Measurements from ENCODE around the gene TMEM255B.
"Not testable (repeated sequence)": the region's sequence is repeated elsewhere in the genome, so short reads cannot be mapped to it uniquely, and the experiment has no call there.

TMEM255B gene

DNA sequence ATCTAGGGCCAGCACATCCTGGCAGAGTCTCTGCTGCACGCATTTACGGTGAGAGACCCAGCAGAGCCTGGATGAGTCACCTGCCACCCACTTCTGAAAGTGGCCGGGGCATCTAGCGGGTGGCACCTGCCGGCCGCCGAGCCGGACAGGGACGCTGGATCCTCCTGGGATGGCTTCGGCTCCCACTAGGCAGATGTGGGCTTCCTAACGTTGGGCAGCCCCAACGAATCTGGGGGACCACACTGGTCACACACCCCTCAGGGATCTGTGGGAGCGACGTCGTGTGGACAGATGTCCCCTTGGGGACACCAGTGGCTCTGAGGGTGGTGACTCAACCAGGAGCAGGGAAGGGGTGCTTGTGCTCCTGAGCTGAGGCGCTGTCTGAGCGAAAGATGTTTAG is 32.2 kb downstream of the TMEM255B start:
- no peak overlapping the region for H3K27ac ChIP-seq
- TF ChIP-seq, protein P1, sequence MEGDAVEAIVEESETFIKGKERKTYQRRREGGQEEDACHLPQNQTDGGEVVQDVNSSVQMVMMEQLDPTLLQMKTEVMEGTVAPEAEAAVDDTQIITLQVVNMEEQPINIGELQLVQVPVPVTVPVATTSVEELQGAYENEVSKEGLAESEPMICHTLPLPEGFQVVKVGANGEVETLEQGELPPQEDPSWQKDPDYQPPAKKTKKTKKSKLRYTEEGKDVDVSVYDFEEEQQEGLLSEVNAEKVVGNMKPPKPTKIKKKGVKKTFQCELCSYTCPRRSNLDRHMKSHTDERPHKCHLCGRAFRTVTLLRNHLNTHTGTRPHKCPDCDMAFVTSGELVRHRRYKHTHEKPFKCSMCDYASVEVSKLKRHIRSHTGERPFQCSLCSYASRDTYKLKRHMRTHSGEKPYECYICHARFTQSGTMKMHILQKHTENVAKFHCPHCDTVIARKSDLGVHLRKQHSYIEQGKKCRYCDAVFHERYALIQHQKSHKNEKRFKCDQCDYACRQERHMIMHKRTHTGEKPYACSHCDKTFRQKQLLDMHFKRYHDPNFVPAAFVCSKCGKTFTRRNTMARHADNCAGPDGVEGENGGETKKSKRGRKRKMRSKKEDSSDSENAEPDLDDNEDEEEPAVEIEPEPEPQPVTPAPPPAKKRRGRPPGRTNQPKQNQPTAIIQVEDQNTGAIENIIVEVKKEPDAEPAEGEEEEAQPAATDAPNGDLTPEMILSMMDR (conservative IDR thresholded peaks at IDR 0.05) = no peak

DNA sequence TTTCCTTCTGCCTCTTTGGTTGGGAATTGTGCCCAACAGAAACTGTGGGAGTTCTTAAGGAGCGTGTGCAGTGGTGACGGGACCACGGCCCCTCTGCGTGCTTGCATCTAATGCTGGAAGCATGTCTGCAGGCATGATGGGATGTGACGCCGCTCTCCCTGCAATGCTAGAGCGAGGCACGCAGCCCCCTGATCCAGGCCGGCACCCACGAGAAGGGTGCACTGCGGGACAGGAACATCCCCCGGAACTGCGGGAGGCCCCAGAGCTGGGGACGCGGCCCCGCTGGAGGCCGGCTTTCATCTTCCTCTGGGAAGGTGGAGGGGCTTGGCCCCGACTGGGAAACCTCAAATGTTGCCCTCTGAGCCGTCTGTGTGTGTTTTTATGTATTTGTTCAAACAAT is 32.7 kb downstream of the TMEM255B start:
- no peak overlapping the region for H3K27ac ChIP-seq
- TF ChIP-seq, protein P1 (conservative IDR thresholded peaks at IDR 0.05) = no peak

DNA sequence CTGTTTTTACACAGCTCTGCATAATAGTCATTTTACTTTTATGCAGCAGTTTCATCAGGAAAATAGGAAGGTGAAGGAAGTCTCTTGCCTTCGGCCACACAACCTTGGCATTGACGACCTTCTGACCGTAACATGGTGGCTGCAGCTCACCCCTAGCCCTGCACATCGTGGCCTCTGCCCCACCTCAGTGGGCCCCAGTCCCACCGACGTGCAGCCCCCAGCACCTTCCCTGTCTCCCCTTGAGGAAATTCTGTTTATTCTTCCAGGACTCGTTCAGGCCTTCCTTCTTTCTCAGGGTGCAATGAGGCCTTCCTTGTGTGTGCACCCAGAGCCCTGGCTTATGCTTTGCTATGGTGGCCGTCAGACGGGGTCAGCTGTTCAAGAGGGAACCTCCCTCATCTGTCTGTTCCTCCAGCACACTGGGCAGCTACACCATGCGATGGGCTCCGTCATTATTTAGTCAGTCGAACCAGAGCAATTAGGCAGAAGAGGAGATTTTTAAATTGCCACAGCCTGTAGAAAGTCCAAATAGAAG is 33.3 kb downstream of the TMEM255B start:
- TF ChIP-seq, protein P1 (conservative IDR thresholded peaks at IDR 0.05) = no peak
- no peak overlapping the region for H3K27ac ChIP-seq

DNA sequence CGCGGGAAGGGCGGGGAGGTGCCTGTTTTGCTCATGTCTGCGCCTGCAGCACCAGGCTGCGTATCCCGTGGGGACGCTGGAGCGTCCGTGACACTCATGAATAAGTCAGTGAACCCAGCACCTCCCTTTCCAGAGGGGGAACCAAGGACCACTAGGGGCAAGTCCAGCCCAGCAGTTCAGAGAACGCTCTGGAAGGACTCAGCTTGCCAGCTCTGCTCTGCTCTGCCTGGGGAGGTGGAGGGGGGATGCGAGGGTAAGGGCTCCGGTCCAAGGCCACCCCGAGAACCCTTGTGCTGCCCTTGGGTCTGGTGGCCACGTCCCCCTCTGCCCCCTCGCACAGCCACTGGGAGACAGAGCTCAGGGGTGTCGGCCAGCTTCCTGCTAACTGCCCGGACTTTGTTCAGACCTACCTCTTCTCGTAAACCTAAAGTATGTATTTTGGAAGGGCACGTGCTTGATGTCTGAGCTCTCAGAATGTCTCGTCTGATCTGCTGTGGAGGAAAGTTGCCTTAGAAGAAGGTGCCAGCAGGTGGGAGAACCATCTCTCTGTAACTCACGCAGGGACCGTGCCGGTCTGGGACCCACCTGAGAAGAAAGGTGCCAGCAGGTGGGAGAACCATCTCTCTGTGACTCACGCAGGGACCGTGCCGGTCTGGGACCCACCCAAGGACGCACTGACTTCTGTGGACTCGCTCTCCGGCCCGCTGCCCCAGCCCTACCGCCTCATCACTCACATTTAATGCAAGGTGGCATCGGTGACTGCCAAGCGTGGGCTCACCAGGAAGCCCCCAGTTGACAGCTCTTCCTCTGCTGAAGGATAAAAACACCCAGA is 34.1 kb downstream of the TMEM255B start:
- no peak overlapping the region for H3K27ac ChIP-seq
- TF ChIP-seq, protein P1 (conservative IDR thresholded peaks at IDR 0.05) = no peak

DNA sequence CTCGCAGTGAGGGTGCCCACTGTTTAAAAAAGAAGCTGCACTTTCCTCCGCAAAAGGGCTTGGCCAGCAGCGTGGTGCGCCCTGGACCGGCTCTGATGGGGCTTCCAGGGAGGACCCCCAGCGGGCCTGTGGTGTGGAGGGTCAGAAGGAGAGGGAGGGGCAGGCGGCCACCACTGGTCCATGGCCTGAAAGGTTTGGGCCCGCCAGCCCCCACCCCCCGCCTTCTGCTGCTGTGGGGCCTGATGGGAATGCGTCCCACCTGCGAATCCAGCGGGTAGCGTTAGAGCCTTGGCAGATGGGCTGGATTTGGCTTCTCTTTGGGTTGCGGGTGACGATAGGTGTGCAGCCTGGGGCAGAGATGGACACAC is 34.7 kb downstream of the TMEM255B start:
- no peak overlapping the region for H3K27ac ChIP-seq
- TF ChIP-seq, protein P1 (conservative IDR thresholded peaks at IDR 0.05) = no peak

DNA sequence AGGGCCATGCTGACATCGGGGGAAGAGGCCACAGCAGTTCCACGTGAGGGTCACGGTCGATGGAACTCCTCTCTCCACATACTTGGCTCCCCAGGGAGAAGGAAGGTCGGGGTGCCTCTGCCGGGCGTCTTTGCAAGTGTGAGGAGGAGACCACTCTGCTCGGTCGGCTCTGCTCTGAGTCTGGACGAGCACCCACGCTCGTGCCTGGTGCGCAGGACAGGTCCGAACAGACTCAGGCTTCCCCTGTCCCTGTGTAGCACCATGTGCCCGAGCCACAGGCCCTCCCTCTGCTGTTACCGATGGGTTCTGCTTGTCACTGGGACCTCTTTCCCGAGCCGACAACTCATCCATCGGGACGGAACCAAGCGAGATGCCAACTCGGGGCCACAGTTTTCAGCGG is 35.1 kb downstream of the TMEM255B start:
- TF ChIP-seq, protein P1 (conservative IDR thresholded peaks at IDR 0.05) = no peak
- no peak overlapping the region for H3K27ac ChIP-seq

DNA sequence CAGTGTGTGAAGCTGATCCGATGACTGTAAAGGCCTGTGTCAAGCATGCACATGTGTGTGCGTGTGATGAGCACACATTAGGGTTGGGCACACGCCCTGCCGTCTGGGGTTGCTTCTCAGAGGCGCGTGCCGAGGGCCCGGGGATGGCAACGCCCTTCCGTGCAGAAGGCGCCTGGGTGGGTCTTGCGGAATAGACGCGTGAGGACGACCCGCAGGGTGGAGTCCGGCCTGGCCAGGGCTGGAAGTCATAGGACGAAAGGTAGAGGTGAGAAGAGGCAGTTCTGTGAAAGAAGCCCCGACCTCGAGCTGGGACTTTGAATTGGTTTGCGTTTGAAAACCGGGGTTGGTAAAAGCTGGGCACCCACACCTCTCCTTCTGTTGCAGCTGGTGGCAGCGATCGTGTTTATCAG is 35.7 kb downstream of the TMEM255B start:
- TF ChIP-seq, protein P1 (conservative IDR thresholded peaks at IDR 0.05) = no peak

DNA sequence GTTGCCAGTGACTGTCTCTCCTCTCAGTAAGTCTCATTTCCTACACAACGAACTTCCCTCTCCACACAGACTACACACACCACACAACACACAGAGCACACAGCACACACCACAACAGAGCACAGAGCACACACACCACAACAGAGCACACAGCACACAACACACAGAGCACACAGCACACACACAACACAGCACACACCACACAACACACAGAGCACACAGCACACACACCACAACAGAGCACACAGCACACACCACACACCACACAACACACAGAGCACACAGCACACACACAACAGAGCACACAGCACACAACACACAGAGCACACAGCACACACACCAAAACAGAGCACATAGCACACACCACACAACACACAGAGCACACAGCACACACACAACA is 36.3 kb downstream of the TMEM255B start:
- H3K27ac ChIP-seq = not testable (repeated sequence)

More for the DNA sequence above, 35.7 kb downstream of the TMEM255B start:
- H3K27ac ChIP-seq = no peak overlapping the region
